OCI-LY7 (cell line): ENCODE measurements around the gene MEAF6. TPM values are rescaled to one million over a fixed set of nuclear protein-coding genes. Genes with fewer than 3 reads are reported as not detected.

ENCODE experiments used
- BruUV-seq: library from RNA; stranded (reverse); fragments of 400-500 nt; replicated peaks from 2 replicates; lab custom pipeline; 2021; lab: Mats Ljungman, UMichigan
- CTCF ChIA-PET: fragments of 300-600 bp; sonication (Branson Sonifier 250); formaldehyde crosslinking; loops from one replicate; lab custom pipeline; 2022; ENCODE audit warnings: antibody characterized with exemption; ENCODE audit not compliant: unreplicated experiment; lab: Charles Lee
- POLR2A ChIA-PET: fragments of 300-600 bp; sonication (Branson Sonifier 250); formaldehyde crosslinking; loops from one replicate; lab custom pipeline; 2022; ENCODE audit warnings: antibody characterized with exemption; lab: Charles Lee
- DNase-seq: peaks from one replicate; pipeline ENCODE4 v3.0.0-alpha.2; 2015; ENCODE audit warnings: low spot score
- H2AFZ ChIP-seq: fragments of 200-600 bp; sonication (generic), shearing (Covaris generic); 2 replicates; pipeline ENCODE4 v1.6.1; 2014; ENCODE audit warnings: mild to moderate bottlenecking, antibody characterized with exemption, low read length, moderate library complexity
- H3K27ac ChIP-seq: fragments of 200-600 bp; sonication (generic); 2 replicates; pipeline ENCODE4 v1.5.1; 2014; ENCODE audit warnings: mixed run types, low read depth, mild to moderate bottlenecking, moderate library complexity, low read length, inconsistent platforms; ENCODE audit not compliant: poor library complexity, severe bottlenecking
- H3K36me3 ChIP-seq: fragments of 200-600 bp; sonication (generic); 2 replicates; pipeline ENCODE4 v1.6.1; 2014; ENCODE audit warnings: mild to moderate bottlenecking, antibody characterized with exemption, low read length, moderate library complexity, mixed read lengths; ENCODE audit not compliant: insufficient read depth
- H3K4me1 ChIP-seq: fragments of 200-600 bp; sonication (generic); 2 replicates; pipeline ENCODE4 v1.5.1; 2014; ENCODE audit warnings: mild to moderate bottlenecking, low read length; ENCODE audit not compliant: insufficient read depth, poor library complexity, severe bottlenecking
- H3K4me2 ChIP-seq: fragments of 200-600 bp; sonication (generic); 2 replicates; pipeline ENCODE4 v1.6.1; 2014; ENCODE audit warnings: mild to moderate bottlenecking, low read length
- H3K4me3 ChIP-seq: fragments of 200-600 bp; sonication (generic); 2 replicates; pipeline ENCODE4 v1.5.1; 2014; ENCODE audit warnings: mild to moderate bottlenecking, low read depth, low read length; ENCODE audit not compliant: poor library complexity, severe bottlenecking
- H3K79me2 ChIP-seq: fragments of 200-600 bp; sonication (generic); 2 replicates; pipeline ENCODE4 v1.6.1; 2016; ENCODE audit warnings: low read depth, mild to moderate bottlenecking, low read length, moderate library complexity, mixed read lengths; ENCODE audit not compliant: insufficient read depth
- H3K9me2 ChIP-seq: fragments of 200-600 bp; sonication (generic); 2 replicates; pipeline ENCODE4 v1.6.1; 2016; ENCODE audit warnings: mild to moderate bottlenecking, low read length, mixed read lengths; ENCODE audit not compliant: insufficient read depth
- H3K9me3 ChIP-seq: fragments of 200-600 bp; sonication (generic); 2 replicates; pipeline ENCODE4 v1.6.1; 2014; ENCODE audit warnings: mild to moderate bottlenecking, mixed run types, low read length, mixed read lengths
- H4K20me1 ChIP-seq: fragments of 200-600 bp; sonication (generic); 2 replicates; pipeline ENCODE4 v1.6.1; 2014; ENCODE audit warnings: mild to moderate bottlenecking, antibody characterized with exemption, low read length, moderate library complexity, mixed read lengths; ENCODE audit not compliant: insufficient read depth
- CTCF ChIP-seq: fragments of 200-600 bp; sonication (generic); conservative IDR thresholded peaks from 2 replicates; pipeline ENCODE4 v1.5.1; 2014; ENCODE audit warnings: mild to moderate bottlenecking, antibody characterized with exemption, low read length, moderate library complexity, mixed read lengths
- EZH2phosphoT487 ChIP-seq: fragments of 200-600 bp; sonication (generic); IDR thresholded peaks from 2 replicates; pipeline ENCODE4 v1.6.1; 2018; ENCODE audit warnings: low read depth, borderline replicate concordance, mild to moderate bottlenecking, mixed run types, antibody characterized with exemption, low read length, moderate library complexity, mixed read lengths
- intact Hi-C: fragments of 100-400 bp; cut with micrococcal nuclease; formaldehyde crosslinking; loops from one replicate; pipeline ENCODE4 v1.10.0; 2022; ENCODE audit not compliant: unreplicated experiment
- total RNA-seq, 2 experiments: library from RNA; depleted of rRNA in 1 of 2; stranded (reverse); fragments of >200 nt in 1 of 2; shearing (Covaris generic) in 1 of 2; gene quantifications; 2 replicates each; pipeline ENCODE4 v1.2.3, GENCODE V29; 2014 to 2022

Gene MEAF6
- total RNA-seq, 2 experiments from 2014 or later = 69.8 to 74.3 TPM

- Histone ChIP-seq H2AFZ (no peak overlapping the region), H4K20me1 (peaks cover 9% of the 10 kb centered on the region; the same call in 1 of the 2 replicates), H3K36me3 (peaks cover 46% of the 10 kb centered on the region), H3K27ac (peak overlapping the region; percentile 78), H3K4me3 (peak overlapping the region; percentile 78), H3K4me1 (peaks cover 58% of the 10 kb centered on the region), H3K9me2 (no peaks in the 10 kb centered on the region), H3K4me2 (peak overlapping the region; percentile 97), H3K9me3 (no peaks in the 10 kb centered on the region), H3K79me2 (peaks cover 54% of the 10 kb centered on the region)
- POLR2A ChIA-PET = interaction anchor here (0.8 to 2.1 kb wide), 3 partner anchors 21 to 120 kb away, joined by 4 to 8 read pairs (median 4); partner anchors contain the start of gene MEAF6
- no TSS peak for BruUV-seq
- CTCF ChIA-PET = interaction anchor here (0.6 to 1.7 kb wide), 2 partner anchors 11 to 20 kb away, joined by 3 to 7 read pairs; no protein-coding TSS in a partner anchor
- intact Hi-C loops = loop anchor here (2.0 kb wide), 1 partner anchor 39 kb away; the partner anchor contains the start of gene MEAF6
- no peak for TF ChIP-seq CTCF
- no peak for TF ChIP-seq EZH2phosphoT487
- DNase-seq = no peak
Measured at GRCh38 chr1:37475380-37476086, 39.0 kb downstream of the MEAF6 start.

GRCh38 chr1:37474697-37475379 is 39.7 kb downstream of the MEAF6 start:
- intact Hi-C loops = loop anchor here (1.0 to 2.0 kb wide), 2 partner anchors 40 to 186 kb away; partner anchors contain the start of gene MEAF6
- Histone ChIP-seq H3K27ac (peak overlapping the region; percentile 78), H3K79me2 (peaks cover 53% of the 10 kb centered on the region), H3K9me3 (no peaks in the 10 kb centered on the region), H3K4me1 (peaks cover 53% of the 10 kb centered on the region), H3K36me3 (peaks cover 39% of the 10 kb centered on the region), H2AFZ (no peak overlapping the region; the same call in 1 of the 2 replicates), H4K20me1 (peaks cover 9% of the 10 kb centered on the region; the same call in 1 of the 2 replicates), H3K4me3 (peak overlapping the region; percentile 78), H3K4me2 (peak overlapping the region; percentile 97), H3K9me2 (no peaks in the 10 kb centered on the region)
- ChIA-PET CTCF (interaction anchor here (0.6 to 1.7 kb wide), 2 partner anchors 12 to 19 kb away, joined by 3 to 7 read pairs; no protein-coding TSS in a partner anchor), POLR2A (interaction anchor here (0.7 to 1.8 kb wide), 4 partner anchors 10 to 121 kb away, joined by 3 to 4 read pairs (median 4); no protein-coding TSS in a partner anchor)
- no peak for TF ChIP-seq CTCF
- TF ChIP-seq EZH2phosphoT487 = no peak
- BruUV-seq = no TSS peak
- peak; percentile 30 for DNase-seq
